Liver (tissue), 9 donors: Measurements from ENCODE around the gene NUDT8. TPM values are rescaled to one million over a fixed set of nuclear protein-coding genes. Genes with fewer than 3 reads are reported as not detected.

Experiments
- DNase-seq: peaks from one replicate; pipeline ENCODE4 v3.0.0-alpha.2; 2017; ENCODE audit warnings: low spot score
- H3K27ac ChIP-seq, 2 donors: one replicate each; pipeline ENCODE4 v1.7.0; 2013; ENCODE audit warnings: inconsistent platforms in 2 of 2, low read length in 2 of 2, control low read depth in 1 of 2, low read depth in 1 of 2, mild to moderate bottlenecking in 1 of 2
- H3K27me3 ChIP-seq, 4 donors: one replicate each; pipeline versions ENCODE4 v1.6.1 to v1.7.0; 2013; ENCODE audit warnings: low read length in 3 of 4, inconsistent platforms in 1 of 4, mild to moderate bottlenecking in 1 of 4, moderate library complexity in 1 of 4; ENCODE audit not compliant: control insufficient read depth in 4 of 4, insufficient read depth in 4 of 4
- H3K36me3 ChIP-seq, 4 donors: one replicate each; pipeline versions ENCODE4 v1.6.1 to v1.7.0; 2013; ENCODE audit warnings: low read length in 3 of 4, mild to moderate bottlenecking in 3 of 4, low read depth in 1 of 4, moderate library complexity in 1 of 4; ENCODE audit not compliant: control insufficient read depth in 4 of 4, insufficient read depth in 3 of 4
- H3K4me1 ChIP-seq, 4 donors: one replicate each; pipeline versions ENCODE4 v1.6.1 to v1.7.0; 2013; ENCODE audit warnings: low read length in 3 of 4, mild to moderate bottlenecking in 3 of 4, moderate library complexity in 1 of 4; ENCODE audit not compliant: control insufficient read depth in 4 of 4, insufficient read depth in 4 of 4
- H3K4me3 ChIP-seq, 3 donors: one replicate each; pipeline versions ENCODE4 v1.6.1 to v1.7.0; 2013; ENCODE audit warnings: low read length in 3 of 3, control low read depth in 1 of 3, low read depth in 1 of 3, mild to moderate bottlenecking in 1 of 3
- H3K9ac ChIP-seq, 2 donors: one replicate each; pipeline ENCODE4 v1.7.0; 2013; ENCODE audit warnings: low read length in 2 of 2, mild to moderate bottlenecking in 2 of 2, moderate library complexity in 2 of 2, control low read depth in 1 of 2, low read depth in 1 of 2
- H3K9me3 ChIP-seq, 4 donors: one replicate each; pipeline versions ENCODE4 v1.6.1 to v1.7.0; 2013; ENCODE audit warnings: low read length in 3 of 4; ENCODE audit not compliant: control insufficient read depth in 4 of 4
- FOXA1 ChIP-seq: IDR thresholded peaks from 2 replicates; pipeline ENCODE4 v1.6.1; 2016; ENCODE audit warnings: antibody characterized with exemption
- FOXA2 ChIP-seq: IDR thresholded peaks from 2 replicates; pipeline ENCODE4 v1.6.1; 2016; ENCODE audit warnings: antibody characterized with exemption
- GABPA ChIP-seq, 2 donors: IDR thresholded peaks in 1 of 2; conservative IDR thresholded peaks in 1 of 2; 2 replicates each; pipeline ENCODE4 v1.6.1; 2016; ENCODE audit warnings: antibody characterized with exemption in 2 of 2, mild to moderate bottlenecking in 1 of 2, moderate library complexity in 1 of 2
- HNF4A ChIP-seq, 2 donors: conservative IDR thresholded peaks; 2 replicates each; pipeline ENCODE4 v1.6.1; 2016; ENCODE audit warnings: antibody characterized with exemption in 2 of 2, mild to moderate bottlenecking in 2 of 2
- RAD21 ChIP-seq, 2 donors: IDR thresholded peaks; 2 replicates each; pipeline ENCODE4 v1.6.1; 2016; ENCODE audit warnings: antibody characterized with exemption in 2 of 2, mild to moderate bottlenecking in 2 of 2
- RXRA ChIP-seq, 2 donors: IDR thresholded peaks; 2 replicates each; pipeline ENCODE4 v1.6.1; 2017 to 2018; ENCODE audit warnings: antibody characterized with exemption in 2 of 2, mild to moderate bottlenecking in 1 of 2
- WGBS: extraction: QIAGEN DNeasy Blood & Tissue Kit; methylation state at CpG from one replicate; pipeline ENCODE4 v1.1.7; 2013; 5-methylcytosine and 5-hydroxymethylcytosine counted together
- polyA plus RNA-seq, 2 donors: library from polyadenylated mRNA; stranded (reverse) in 1 of 2; unstranded in 1 of 2; fragments of 200-250 nt in 1 of 2; fragments of >200 nt in 1 of 2; fragmentation: Nextera tagmentation in 1 of 2; extraction: Ambion mirVana in 1 of 2; gene quantifications; one replicate each; pipeline versions ENCODE4 v1.2.1 to v1.2.3, GENCODE V29; 2013 to 2015
- total RNA-seq, 2 donors: library from RNA; depleted of rRNA; stranded (reverse); fragments of >200 nt; gene quantifications; one replicate each; pipeline ENCODE4 v1.2.3, GENCODE V29; 2014
- TF ChIP-seq, protein P1 (sequence below): fragments of 150-350 bp; IDR thresholded peaks from 2 replicates; pipeline ENCODE4 v1.5.1; 2017; ENCODE audit warnings: improper control_type of control experiment, low read depth, low read length; ENCODE audit not compliant: missing input control
- TF ChIP-seq, protein P2 (sequence below): IDR thresholded peaks from 2 replicates; pipeline ENCODE4 v1.6.1; 2016; ENCODE audit warnings: antibody characterized with exemption
- donor health status: healthy.
- donor health status: healthy.
- donor health status: healthy.
- donor health status: healthy.
- donor health status: healthy.

NUDT8 gene
- total and polyA plus RNA-seq, 4 donors, result 19.5 to 66.9 (median 24.4) TPM

DNA sequence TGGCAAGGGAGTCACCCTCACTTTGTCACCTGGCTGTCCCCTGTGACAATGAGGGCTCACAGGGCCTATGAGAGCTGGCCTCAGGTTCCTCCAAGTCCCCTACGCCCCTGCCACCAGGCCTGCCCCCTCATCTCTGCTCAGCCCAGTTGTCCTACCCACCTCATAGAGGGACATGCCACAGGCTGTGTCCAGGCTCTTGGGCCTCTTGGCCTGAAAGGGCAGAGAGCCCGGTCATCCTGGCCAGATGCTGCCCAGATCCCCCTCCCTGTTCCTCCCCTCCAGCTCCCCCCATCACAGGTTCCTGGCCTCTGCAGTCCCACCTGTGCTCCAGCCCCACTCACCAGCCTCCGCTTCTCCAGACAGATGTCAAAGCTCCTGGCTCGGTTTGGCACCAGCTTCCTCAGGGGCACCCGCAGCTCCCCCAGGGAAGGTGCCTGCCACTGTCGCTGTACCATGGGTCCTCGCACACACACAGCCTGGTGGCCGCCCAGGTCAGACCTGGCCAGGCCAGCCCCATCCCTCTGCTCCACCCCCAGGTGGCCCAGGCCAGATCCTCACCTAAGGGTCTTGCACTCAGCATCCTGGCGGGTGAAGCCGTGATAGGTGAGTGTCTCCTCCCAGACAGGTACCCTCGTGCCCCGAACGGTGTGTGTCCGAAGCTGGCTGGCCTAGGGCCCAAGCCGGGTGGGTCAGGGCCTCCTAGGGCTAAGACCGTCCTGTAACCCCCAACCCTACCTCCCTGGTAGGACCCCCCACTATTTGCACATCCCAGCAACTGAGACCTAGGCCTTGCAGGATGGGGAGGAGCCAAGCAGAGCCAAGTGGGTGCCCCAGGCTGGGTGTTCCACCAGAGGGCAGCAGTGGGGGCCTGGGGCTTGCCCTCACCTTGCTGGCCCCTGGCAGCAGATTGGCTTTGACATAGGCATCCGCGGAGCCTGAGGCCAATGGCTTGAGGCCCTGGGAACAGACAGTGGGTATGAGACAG, 14.7 kb downstream of the NUDT8 start:
- peak overlapping the region in 1 of 2 donors; percentile 56 for H3K27ac ChIP-seq
- H3K4me1 ChIP-seq, result peaks cover 3 to 25% (median 14%) of the 10 kb centered on the region in 4 donors
- TF ChIP-seq GABPA (IDR thresholded peaks at IDR 0.05 in 1 of 2, conservative IDR thresholded peaks at IDR 0.05 in 1 of 2) (no peak), RAD21 (IDR thresholded peaks at IDR 0.05) (peak; percentile 67 to 83), FOXA2 (no peak), HNF4A (conservative IDR thresholded peaks at IDR 0.05) (peak in 1 of 2 donors; percentile 17), FOXA1 (no peak), RXRA (IDR thresholded peaks at IDR 0.05) (peak in 1 of 2 donors; percentile 20)
- TF ChIP-seq, protein P1, sequence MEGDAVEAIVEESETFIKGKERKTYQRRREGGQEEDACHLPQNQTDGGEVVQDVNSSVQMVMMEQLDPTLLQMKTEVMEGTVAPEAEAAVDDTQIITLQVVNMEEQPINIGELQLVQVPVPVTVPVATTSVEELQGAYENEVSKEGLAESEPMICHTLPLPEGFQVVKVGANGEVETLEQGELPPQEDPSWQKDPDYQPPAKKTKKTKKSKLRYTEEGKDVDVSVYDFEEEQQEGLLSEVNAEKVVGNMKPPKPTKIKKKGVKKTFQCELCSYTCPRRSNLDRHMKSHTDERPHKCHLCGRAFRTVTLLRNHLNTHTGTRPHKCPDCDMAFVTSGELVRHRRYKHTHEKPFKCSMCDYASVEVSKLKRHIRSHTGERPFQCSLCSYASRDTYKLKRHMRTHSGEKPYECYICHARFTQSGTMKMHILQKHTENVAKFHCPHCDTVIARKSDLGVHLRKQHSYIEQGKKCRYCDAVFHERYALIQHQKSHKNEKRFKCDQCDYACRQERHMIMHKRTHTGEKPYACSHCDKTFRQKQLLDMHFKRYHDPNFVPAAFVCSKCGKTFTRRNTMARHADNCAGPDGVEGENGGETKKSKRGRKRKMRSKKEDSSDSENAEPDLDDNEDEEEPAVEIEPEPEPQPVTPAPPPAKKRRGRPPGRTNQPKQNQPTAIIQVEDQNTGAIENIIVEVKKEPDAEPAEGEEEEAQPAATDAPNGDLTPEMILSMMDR, result peak; percentile 79
- TF ChIP-seq, protein P2, sequence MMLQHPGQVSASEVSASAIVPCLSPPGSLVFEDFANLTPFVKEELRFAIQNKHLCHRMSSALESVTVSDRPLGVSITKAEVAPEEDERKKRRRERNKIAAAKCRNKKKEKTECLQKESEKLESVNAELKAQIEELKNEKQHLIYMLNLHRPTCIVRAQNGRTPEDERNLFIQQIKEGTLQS, result no peak
- H3K9ac ChIP-seq, result no peak overlapping the region
- H3K4me3 ChIP-seq, result no peak overlapping the region
- H3K36me3 ChIP-seq, result peaks cover 6 to 25% (median 12%) of the 10 kb centered on the region in 4 donors
- no peaks in the 10 kb centered on the region for H3K27me3 ChIP-seq
- DNase-seq, result no peak
- H3K9me3 ChIP-seq, result no peaks in the 10 kb centered on the region
- WGBS, result 86% methylated on average over 18 of the region's 18 CpGs

DNA sequence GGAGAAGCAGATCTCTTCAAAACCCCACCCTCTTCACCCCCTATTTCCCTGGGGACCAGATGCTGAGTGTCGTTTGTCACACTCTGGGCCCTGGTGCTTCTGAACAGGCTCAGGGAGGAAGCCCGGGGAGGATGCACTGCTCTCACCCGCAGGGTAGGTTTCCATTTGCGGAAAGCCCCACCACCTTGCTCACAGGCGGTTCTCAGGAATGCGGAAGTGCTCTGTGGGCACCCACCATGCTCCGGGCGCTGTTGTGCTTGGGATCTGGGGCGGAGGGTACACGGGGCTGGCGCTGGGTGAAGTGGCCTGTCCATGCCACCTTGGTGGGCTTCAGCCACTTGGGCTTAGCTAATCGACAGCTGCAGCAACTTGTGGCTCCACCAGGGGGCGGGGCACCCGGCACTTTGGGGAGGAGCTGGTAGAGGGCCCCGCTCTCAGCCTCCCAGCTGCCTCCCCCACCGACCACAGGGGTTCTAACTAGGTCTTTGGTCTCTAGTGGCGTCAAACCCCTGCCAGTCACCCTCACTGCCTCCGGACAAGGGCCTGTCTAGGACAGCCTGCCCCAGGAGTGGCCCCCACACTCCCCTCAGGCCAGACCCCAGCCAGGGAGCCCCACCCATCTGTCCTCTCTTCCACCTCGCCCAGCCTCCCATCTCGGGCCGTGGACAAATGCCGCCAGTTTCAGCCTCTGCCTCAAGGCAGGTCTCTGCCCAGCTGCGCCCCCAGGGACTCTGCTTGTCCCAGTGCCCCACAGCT, 15.6 kb downstream of the NUDT8 start:
- Histone ChIP-seq H3K36me3 (peaks cover 7 to 30% (median 15%) of the 10 kb centered on the region in 4 donors), H3K27me3 (no peaks in the 10 kb centered on the region), H3K9ac (no peak overlapping the region), H3K4me1 (peaks cover 3 to 25% (median 14%) of the 10 kb centered on the region in 4 donors), H3K9me3 (no peaks in the 10 kb centered on the region), H3K27ac (peak overlapping the region; percentile 4 to 56), H3K4me3 (no peak overlapping the region)
- TF ChIP-seq, protein P1, result peak; percentile 53
- TF ChIP-seq RAD21 (IDR thresholded peaks at IDR 0.05), result peak; percentile 18 to 63
- TF ChIP-seq, protein P2, result no peak
- DNase-seq, result peak; percentile 69
- 40% methylated on average over 23 of the region's 23 CpGs for WGBS
